ENCODE measurements around the gene MYO16.

The MYO16 gene

GRCh38 chr13:109243311-109243951 lies 614.0 kb downstream of the MYO16 start:
- DNase-seq (ENCODE audit: low read depth) = no peak

- DNase-seq (ENCODE audit: low read depth) = no peak
These were observed 615.2 kb downstream of the MYO16 start for GRCh38 chr13:109244566-109244965.

DNA sequence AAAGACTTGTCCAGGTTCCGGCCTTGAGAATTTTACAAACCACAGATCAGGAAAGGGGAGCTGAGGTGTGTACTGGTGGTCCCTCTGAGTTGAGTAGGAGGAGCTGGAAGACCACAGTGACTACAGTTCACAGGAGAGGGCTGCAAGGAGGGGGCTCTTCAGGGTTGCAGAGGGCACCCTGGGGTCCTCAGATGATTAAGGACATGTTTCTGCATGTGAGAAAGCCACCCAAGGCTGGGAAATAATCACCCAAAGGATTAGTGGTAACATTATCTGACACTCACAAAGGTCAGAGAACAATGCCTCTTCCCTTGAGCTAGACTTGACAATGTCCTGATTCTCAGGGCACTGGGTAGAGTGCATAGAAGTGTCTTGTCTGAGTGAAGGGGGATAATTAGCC lies 616.6 kb downstream of the MYO16 start:
- DNase-seq (ENCODE audit: low read depth) = no peak

DNA sequence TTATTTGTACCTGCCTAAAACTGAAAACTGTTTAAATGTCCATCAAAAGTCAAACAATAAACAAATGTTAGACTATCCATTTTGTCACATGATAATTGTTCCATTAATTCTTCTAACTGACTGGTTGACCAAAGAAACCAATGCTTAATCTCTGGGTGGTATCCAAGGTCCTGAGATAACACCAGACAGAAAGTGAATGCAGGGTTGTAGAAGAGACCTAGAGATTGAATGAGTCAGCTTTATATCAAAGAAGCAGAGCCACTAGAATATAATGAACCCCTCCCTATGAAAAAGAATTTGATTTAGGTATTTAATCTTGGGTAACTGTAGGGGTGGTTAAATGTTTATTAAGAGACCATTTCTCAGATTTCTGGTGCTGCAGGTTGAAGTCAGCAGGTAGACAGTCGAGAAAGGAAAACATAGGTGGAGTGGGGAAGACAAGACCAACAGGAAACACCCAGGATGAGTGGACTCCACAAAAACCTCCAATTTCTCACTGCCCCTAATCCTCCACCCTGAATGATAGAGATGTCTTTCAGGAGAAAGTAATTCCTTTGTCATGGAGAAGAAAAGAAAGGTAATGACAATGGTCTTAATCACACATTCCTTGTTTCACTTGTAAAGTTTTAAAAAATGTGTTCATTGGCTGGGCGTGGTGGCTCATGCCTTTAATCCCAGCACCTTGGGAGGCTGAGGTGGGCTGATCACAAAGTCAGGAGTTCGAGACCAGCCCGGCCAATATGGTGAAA lies 620.5 kb downstream of the MYO16 start:
- no peak for DNase-seq (ENCODE audit: low read depth)

GRCh38 chr13:109251956-109252355 lies 622.5 kb downstream of the MYO16 start:
- DNase-seq (ENCODE audit: low read depth) = no peak

DNA sequence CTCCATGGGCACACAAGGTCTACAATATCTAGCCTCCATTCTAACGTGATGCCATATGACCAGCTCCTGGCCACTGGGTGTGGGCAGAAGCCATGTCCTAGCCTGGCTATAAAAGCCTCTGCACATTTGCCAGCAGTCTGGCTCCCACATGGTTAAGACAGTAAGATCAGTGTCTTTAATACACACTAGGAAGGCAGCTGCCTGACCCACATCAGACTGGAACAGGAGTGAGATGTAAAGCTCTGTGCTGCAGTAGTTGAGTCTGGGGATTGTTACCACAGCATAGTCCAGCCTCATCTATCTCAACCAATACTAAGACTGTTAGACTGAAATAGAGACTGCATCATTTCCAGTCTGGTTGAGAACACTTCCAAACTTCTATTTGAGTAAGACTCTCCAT lies 623.9 kb downstream of the MYO16 start:
- DNase-seq (ENCODE audit: low read depth) = no peak

DNA sequence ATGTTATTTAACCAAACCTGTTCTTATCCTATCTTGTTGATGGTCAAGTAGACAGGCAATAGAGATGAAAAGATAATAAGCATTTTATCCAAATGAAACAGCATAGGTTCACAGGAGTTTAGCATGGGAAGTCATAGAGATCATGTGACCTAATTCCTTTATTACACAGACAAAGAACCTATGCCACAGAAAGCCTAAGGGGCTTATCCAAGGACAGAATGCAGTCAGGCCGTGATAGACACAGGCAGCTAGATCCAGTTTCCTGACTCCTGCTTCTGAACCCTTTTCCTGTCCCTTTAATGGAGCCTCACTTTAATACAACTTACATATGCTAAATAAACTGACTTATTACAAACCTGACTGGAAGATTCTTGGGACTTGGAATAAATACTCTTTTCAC lies 624.9 kb downstream of the MYO16 start:
- DNase-seq (ENCODE audit: low read depth) = no peak

- DNase-seq (ENCODE audit: low read depth) = no peak
These were observed 625.9 kb downstream of the MYO16 start for GRCh38 chr13:109255141-109255856.

GRCh38 chr13:109256866-109257760 lies 627.7 kb downstream of the MYO16 start:
- DNase-seq (ENCODE audit: low read depth) = no peak
